NK-92 treated with Interleukin-12 subunit alpha and Interleukin-12 subunit beta, amount 100 ng/mL, for 24 hours (cell line): ENCODE measurements around the gene CAMTA1.

Experiments used
- DNase-seq: peaks from one replicate; lab custom pipeline; 2025; lab: John Stamatoyannopoulos, UW

Gene CAMTA1

GRCh38 chr1:6958407-6959030 is 173.3 kb downstream of the CAMTA1 start:
- DNase-seq: no peak

DNA sequence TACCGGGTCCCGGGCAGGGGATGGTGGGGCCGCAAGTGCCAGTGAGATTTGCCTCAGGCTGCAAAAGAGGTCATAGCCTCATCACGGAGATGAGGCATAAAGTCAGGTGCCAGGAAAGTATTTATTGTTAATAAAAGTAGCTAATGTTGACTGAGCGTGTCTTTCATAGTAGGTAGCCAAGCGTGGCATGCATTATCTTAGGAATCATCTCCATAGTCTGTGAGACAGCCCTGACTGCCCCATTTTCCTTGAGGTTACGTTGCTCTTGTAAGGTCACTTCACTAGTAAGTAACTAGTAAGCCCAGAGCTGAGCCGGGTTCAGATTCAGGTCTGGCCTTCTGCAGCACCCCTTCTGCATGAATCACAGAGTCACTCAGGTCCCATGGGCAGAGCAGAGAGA is 174.2 kb downstream of the CAMTA1 start:
- DNase-seq: no peak

DNA sequence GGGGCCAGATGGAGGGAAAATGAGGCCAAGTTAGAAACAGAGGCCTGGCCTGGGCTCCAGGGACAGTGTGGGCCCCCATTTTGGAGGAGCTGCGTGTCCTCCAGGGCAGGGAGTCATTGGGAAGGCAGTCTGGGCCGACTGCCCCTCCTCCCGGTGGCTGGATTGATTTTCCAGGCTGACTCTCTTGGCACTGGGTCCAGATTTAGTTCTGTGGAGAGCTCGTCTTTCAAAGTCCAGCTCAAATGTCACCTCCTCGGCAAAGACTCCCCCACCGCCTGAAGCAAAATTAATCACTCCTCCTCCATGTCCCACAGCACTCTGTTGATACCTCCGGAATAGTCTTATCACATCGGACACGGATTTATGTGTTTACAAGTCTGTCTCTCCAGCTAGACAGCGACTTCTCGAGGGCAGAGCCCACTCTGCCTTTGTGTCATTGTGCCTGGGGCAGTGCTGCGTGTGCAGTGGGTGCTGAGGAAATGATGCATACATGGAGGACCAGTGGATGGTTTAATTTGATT is 175.1 kb downstream of the CAMTA1 start:
- DNase-seq: no peak

DNA sequence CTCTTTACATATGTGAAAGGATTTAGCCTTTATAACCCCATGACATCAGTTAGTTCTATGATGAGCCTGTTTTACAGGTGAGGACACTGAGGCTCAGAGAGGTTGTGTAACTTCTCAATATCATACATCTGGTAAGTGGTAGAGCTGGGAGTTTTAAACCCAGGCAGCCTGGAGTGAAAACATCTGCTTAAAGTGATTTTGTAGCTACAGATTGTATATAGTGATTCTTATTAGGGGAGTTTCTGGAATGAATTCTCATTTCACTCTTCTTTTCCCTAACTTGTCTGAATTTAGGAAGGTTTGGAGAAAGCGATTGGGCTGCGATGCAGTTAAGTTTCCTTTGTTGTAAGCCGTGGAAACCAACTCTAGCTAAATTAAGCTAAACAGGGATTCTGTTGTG is 175.6 kb downstream of the CAMTA1 start:
- DNase-seq: no peak

DNA sequence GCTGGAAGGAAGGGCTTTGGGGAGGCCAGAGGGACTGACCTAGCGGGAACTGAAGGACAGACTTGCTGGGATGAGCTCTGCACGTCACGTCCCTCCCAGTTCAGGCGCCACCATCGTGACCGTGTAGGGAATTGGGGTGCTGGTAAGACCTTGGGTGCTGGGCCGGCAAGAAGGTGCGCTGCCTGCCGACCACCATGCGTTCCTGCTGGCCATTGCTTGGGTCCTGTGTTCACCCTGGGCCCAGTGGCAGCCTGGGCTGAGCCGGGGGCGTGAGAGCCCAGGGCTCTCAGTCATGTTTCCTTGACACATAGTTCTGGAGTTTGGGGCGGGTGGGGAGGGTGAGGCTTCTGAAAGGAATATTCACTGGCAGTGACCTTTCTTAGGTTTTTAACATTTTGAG is 176.0 kb downstream of the CAMTA1 start:
- DNase-seq: no peak

GRCh38 chr1:6961905-6962477 is 176.7 kb downstream of the CAMTA1 start:
- no peak for DNase-seq

DNA sequence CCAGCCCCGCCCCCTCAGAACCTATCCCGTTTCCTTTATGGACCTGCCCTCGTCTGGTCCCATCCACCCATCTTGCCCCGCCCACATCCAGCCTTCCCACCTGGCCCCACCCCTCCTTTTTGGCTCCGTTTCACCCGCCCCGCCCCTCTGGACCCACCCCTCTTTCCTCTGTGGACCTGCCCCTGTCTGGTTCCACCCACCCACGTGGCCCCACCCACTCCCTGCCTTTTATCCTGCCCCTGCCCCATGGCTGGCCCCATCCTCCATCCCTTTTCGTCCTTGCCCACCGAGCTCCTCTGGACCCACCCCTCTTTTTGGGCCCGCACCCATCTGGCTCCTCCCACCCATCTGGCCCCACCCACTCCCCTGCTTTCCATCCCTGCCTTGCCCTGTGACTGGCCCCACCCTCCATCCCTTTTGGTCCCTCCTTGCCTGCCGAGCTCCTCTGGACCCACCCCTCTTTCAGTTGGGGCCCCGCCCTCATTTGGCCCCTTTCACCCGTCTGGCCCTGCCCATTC is 177.3 kb downstream of the CAMTA1 start:
- no peak for DNase-seq

GRCh38 chr1:6962996-6963911 is 178.0 kb downstream of the CAMTA1 start:
- no peak for DNase-seq

- no peak for DNase-seq
These were observed 178.7 kb downstream of the CAMTA1 start for GRCh38 chr1:6963912-6964307.

GRCh38 chr1:6965083-6965934 is 180.1 kb downstream of the CAMTA1 start:
- DNase-seq: no peak

GRCh38 chr1:6965935-6966241 is 180.6 kb downstream of the CAMTA1 start:
- no peak for DNase-seq

DNA sequence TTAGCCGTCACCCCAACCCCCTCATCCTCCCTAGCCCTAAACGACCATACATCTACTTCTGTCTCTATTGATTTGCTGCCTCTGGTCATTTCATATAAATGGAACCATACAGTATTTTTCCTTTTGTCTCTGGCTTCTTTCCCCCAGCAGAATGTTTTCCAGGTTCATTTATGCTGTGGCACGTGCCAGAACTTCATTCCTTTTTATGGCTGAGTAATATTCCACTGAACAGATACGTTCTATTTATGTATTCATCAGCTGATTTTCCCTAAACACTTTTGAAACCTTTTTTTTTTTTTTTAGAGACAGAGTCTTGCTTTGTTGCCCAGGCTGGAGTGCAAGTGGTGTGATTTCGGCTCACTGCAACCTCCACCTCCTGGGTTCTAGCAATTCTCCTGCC is 181.1 kb downstream of the CAMTA1 start:
- DNase-seq: no peak

GRCh38 chr1:6967431-6968111 is 182.3 kb downstream of the CAMTA1 start:
- no peak for DNase-seq

DNA sequence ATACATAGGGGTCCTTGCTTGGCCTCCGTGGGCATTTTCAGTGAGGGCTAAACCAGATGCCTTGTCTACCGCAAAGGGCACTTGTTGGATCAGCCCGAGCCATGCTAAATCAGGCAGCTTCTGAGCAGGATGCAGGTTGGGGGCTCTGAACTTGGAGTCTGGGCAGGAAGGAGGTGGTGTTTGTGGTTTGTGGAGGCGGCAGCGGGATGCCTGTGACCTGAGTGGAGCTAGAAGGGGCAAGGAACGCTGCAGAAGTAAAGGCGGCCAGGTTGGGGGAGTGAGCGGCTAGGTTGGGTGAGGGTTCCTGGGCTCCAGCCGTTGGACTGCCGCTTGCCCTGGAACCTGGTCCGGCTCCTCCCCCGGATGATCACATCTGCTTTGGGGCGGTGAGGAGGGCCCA is 183.9 kb downstream of the CAMTA1 start:
- DNase-seq: no peak

- no peak for DNase-seq
These were observed 184.5 kb downstream of the CAMTA1 start for GRCh38 chr1:6969762-6970161.

DNA sequence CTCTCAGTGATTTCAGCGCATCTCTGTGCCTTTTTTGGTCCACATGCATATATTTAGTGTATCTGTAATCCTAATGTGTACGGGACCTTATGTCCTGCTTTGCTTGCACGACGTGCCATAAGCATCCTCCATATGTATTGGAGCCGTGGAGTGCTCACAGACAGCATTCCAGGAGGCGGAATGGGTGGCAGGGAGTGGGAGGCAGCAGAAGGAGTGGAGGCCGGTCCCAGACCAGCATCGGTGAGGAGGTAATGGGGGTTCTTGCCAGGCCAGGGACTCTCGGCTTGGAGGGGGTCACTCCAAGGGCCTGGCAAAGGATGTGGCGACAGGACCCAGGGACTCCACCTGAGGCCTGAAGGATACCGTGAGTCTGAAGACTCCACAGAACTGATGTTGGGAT is 185.0 kb downstream of the CAMTA1 start:
- DNase-seq: no peak

DNA sequence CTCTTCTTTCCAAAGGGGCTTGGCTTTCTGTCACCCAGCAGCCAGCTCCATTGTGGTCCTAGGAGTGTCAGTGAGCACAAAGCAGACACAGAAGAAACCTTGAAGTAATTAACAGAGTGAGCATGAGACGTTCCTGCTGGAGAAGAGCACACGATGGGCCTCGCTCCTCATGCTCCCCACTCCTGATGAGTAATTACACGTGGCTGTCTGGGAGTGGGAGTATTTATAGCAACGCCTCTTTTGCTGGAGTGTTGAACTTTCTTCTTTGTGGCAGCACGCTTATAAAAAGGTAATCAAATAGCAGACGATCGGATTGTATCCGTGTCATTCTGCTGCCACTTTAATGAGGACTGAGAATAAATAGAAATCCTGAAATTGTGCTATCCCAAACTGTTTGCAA is 185.8 kb downstream of the CAMTA1 start:
- DNase-seq: no peak

GRCh38 chr1:6971699-6972098 is 186.4 kb downstream of the CAMTA1 start:
- DNase-seq: no peak

DNA sequence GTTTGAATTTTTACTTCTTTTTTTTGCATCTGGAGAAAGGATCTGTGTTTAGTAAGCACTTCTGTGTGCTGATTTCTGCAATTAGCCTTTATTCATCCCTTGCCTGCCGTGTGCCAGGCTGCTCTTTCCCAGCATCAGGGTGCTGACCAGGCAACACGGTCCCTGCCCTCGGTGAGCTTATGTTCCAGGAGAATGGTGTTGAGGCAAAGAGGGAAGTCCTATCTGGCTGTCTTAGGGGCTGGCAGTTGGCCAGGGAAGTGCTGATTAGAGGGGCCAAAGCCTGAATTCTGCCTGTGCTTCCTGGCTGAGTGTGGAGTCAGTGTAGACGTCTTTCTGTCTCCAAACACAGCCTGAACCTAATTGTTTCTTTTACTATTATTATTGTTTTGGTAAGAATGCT is 187.1 kb downstream of the CAMTA1 start:
- DNase-seq: no peak

DNA sequence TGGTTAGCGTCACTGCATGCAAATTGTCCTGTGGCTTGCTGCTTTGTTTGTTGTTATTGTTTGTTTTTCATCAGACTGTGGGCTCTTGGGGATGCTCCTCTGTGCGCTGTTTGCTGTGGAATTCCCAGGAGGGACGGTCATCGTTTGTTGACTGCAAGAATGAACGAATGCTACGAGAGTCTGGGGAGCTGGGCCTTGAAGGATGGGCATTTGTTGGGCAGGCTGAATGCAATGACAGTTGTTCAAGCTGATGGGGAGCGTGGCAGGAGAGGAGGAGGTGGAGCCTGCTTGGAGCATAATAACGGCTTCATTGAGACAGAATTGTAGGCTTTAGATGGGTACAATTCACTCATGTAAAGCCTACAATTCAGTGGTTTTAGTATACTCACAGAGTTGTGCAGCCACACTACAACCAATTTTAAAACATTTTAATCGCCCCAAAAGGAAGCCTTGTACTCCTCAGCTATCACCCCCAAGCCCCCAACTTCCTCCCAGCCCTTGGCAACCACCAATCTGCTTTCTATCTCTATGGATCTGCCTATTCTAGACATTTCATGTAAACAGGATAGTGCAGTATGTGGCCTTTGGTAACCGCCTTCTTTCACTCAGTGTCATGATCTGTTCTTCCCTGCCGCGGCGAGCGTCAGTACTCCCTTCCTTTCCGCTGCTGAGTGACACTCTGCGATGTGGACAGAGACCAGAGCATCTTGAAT is 190.2 kb downstream of the CAMTA1 start:
- DNase-seq: no peak

- DNase-seq: no peak
These were observed 190.8 kb downstream of the CAMTA1 start for GRCh38 chr1:6976044-6976375.
